ENCODE results near the gene SLC23A2.

- TF ChIP-seq CTCF (IDR thresholded peaks at IDR 0.05; ENCODE audit: low read depth, low read length, poor library complexity, severe bottlenecking): no peak
- TF ChIP-seq EZH2phosphoT487 (IDR thresholded peaks at IDR 0.05; ENCODE audit: borderline replicate concordance, low read length): no peak
Observed at GRCh38 chr20:4870906-4871305, 130.4 kb downstream of the SLC23A2 start.
